HFF-Myc (cell line): ENCODE data around the gene ZNF214.
"Not testable (repeated sequence)": the region's sequence is repeated elsewhere in the genome, so short reads cannot be mapped to it uniquely, and the experiment has no call there.

Source experiments
- DNase-seq: peaks from one replicate; pipeline ENCODE4 v3.0.0-alpha.2; 2011; ENCODE audit warnings: low read depth; ENCODE audit errors: extremely low read depth
- H3K4me3 ChIP-seq: replicated peaks from 2 replicates; pipeline ENCODE4 v1.5.1; 2011; ENCODE audit warnings: low read depth, mild to moderate bottlenecking, control low read depth, low read length
- CTCF ChIP-seq: IDR thresholded peaks from 2 replicates; pipeline ENCODE4 v1.5.1; 2012; ENCODE audit warnings: mild to moderate bottlenecking, low read depth, low read length, control low read depth; ENCODE audit errors: missing control alignments

ZNF214 gene

GRCh38 chr11:6962673-6963072 lies 57.5 kb downstream of the ZNF214 start:
- no peak overlapping the region for H3K4me3 ChIP-seq
- no peak for DNase-seq

GRCh38 chr11:6962141-6962540 lies 58.0 kb downstream of the ZNF214 start:
- no peak for TF ChIP-seq CTCF
- DNase-seq: no peak

More at GRCh38 chr11:6962673-6963072, 57.5 kb downstream of the ZNF214 start:
- TF ChIP-seq CTCF: no peak

GRCh38 chr11:6954248-6954647 lies 65.9 kb downstream of the ZNF214 start:
- H3K4me3 ChIP-seq: not testable (repeated sequence)

More at GRCh38 chr11:6962141-6962540, 58.0 kb downstream of the ZNF214 start:
- H3K4me3 ChIP-seq: no peak overlapping the region

More at GRCh38 chr11:6954248-6954647, 65.9 kb downstream of the ZNF214 start:
- not testable (repeated sequence) for DNase-seq
